Neural cell (in vitro differentiated cells): ENCODE results near the gene CORO2A. TPM values are rescaled to one million over a fixed set of nuclear protein-coding genes. Genes with fewer than 3 reads are reported as not detected.

ENCODE experiments used
- H2AFZ ChIP-seq: fragments of 200-600, 300-800 bp; sonication (generic), shearing (Covaris generic); 2 replicates; pipeline ENCODE4 v1.6.0; 2014; ENCODE audit warnings: low read depth, mild to moderate bottlenecking, antibody characterized with exemption, low read length, moderate library complexity
- H3F3A ChIP-seq: fragments of 200-600 bp; shearing (Covaris generic); 2 replicates; pipeline ENCODE4 v1.6.1; 2016; ENCODE audit warnings: mild to moderate bottlenecking, moderate library complexity, mixed read lengths, antibody characterized with exemption, low read length; ENCODE audit not compliant: insufficient read depth, poor library complexity, severe bottlenecking
- H3K27ac ChIP-seq: fragments of 200-600, 300-800 bp; sonication (generic), shearing (Covaris generic); 2 replicates; pipeline ENCODE4 v1.5.1; 2014; ENCODE audit warnings: mild to moderate bottlenecking, low read length, moderate library complexity
- H3K27me3 ChIP-seq: fragments of 300-800, 200-600 bp; sonication (generic), shearing (Covaris generic); 2 replicates; pipeline ENCODE4 v1.6.0; 2014; ENCODE audit warnings: mild to moderate bottlenecking, low read depth, low read length, moderate library complexity; ENCODE audit not compliant: insufficient read depth
- H3K36me3 ChIP-seq: fragments of 300-800, 200-600 bp; sonication (generic), shearing (Covaris generic); 2 replicates; pipeline ENCODE4 v1.5.1; 2014; ENCODE audit warnings: mild to moderate bottlenecking, antibody characterized with exemption, low read length, moderate library complexity; ENCODE audit not compliant: insufficient read depth
- H3K4me2 ChIP-seq: fragments of 300-800, 200-600 bp; sonication (generic), shearing (Covaris generic); 2 replicates; pipeline ENCODE4 v1.6.0; 2014; ENCODE audit warnings: mild to moderate bottlenecking, low read length
- H3K4me3 ChIP-seq: fragments of 300-800, 200-600 bp; sonication (generic), shearing (Covaris generic); 2 replicates; pipeline ENCODE4 v1.5.1; 2014; ENCODE audit warnings: mild to moderate bottlenecking, low read length, moderate library complexity
- H3K79me2 ChIP-seq: fragments of 200-600 bp; shearing (Covaris generic); replicated peaks from 2 replicates; pipeline ENCODE4 v1.6.0; 2014; ENCODE audit warnings: mild to moderate bottlenecking, low read length, moderate library complexity; ENCODE audit not compliant: insufficient read depth
- H3K9ac ChIP-seq: fragments of 300-800, 200-600 bp; sonication (generic), shearing (Covaris generic); 2 replicates; pipeline ENCODE4 v1.6.1; 2016; ENCODE audit warnings: mild to moderate bottlenecking, low read length, mixed read lengths
- H3K9me2 ChIP-seq: fragments of 200-600 bp; shearing (Covaris generic); 2 replicates; pipeline ENCODE4 v1.6.1; 2016; ENCODE audit warnings: mild to moderate bottlenecking, low read length, mixed read lengths; ENCODE audit not compliant: insufficient read depth
- H3K9me3 ChIP-seq: fragments of 200-600, 300-800 bp; sonication (generic), shearing (Covaris generic); 2 replicates; pipeline ENCODE4 v1.6.1; 2016; ENCODE audit warnings: mild to moderate bottlenecking, mixed run types, low read length, moderate library complexity, mixed read lengths
- H4K20me1 ChIP-seq: fragments of 200-600 bp; shearing (Covaris generic); 2 replicates; pipeline ENCODE4 v1.6.1; 2016; ENCODE audit warnings: mild to moderate bottlenecking, mixed run types; ENCODE audit not compliant: insufficient read depth
- CTCF ChIP-seq: fragments of 450-650 bp; IDR thresholded peaks from 2 replicates; pipeline ENCODE4 v1.5.1; 2014; ENCODE audit warnings: antibody characterized with exemption, mild to moderate bottlenecking, moderate library complexity; ENCODE audit not compliant: poor library complexity, severe bottlenecking
- EP300 ChIP-seq: fragments of 450-650 bp; conservative IDR thresholded peaks from 2 replicates; pipeline ENCODE4 v1.6.1; 2014; ENCODE audit warnings: antibody characterized with exemption, mild to moderate bottlenecking, moderate library complexity; ENCODE audit not compliant: poor library complexity, severe bottlenecking
- EZH2 ChIP-seq: fragments of 200-600, 300-800 bp; shearing (Covaris generic), sonication (generic); IDR thresholded peaks from 2 replicates; pipeline ENCODE4 v1.6.1; 2014; ENCODE audit warnings: antibody characterized with exemption, low read length, borderline replicate concordance, mild to moderate bottlenecking; ENCODE audit not compliant: insufficient read depth, poor library complexity, severe bottlenecking
- MXI1 ChIP-seq: fragments of 450-650 bp; conservative IDR thresholded peaks from 2 replicates; pipeline ENCODE4 v1.6.1; 2014; ENCODE audit warnings: antibody characterized with exemption, mild to moderate bottlenecking; ENCODE audit not compliant: poor library complexity, severe bottlenecking
- POLR2AphosphoS5 ChIP-seq: IDR thresholded peaks from 2 replicates; pipeline ENCODE4 v1.6.1; 2012
- RAD21 ChIP-seq: fragments of 450-650 bp; conservative IDR thresholded peaks from 2 replicates; pipeline ENCODE4 v1.6.1; 2014; ENCODE audit warnings: antibody characterized with exemption, mild to moderate bottlenecking, moderate library complexity
- REST ChIP-seq: IDR thresholded peaks from 2 replicates; pipeline ENCODE4 v1.6.1; 2012; ENCODE audit warnings: borderline replicate concordance
- SMC3 ChIP-seq: fragments of 450-650 bp; conservative IDR thresholded peaks from 2 replicates; pipeline ENCODE4 v1.6.1; 2014; ENCODE audit warnings: antibody characterized with exemption, mild to moderate bottlenecking, moderate library complexity; ENCODE audit not compliant: poor library complexity
- TAF1 ChIP-seq: IDR thresholded peaks from 2 replicates; pipeline ENCODE4 v1.6.1; 2012; ENCODE audit warnings: low read depth
- polyA plus RNA-seq: library from polyadenylated mRNA; depleted of rRNA; stranded (reverse); fragments of >200 nt; gene quantifications from 2 replicates; pipeline ENCODE4 v1.2.3, GENCODE V29; 2014

Gene CORO2A
- polyA plus RNA-seq, 1 donor from 2014 or later: 1.9 TPM

GRCh38 chr9:98164912-98165311 is 27.5 kb downstream of the CORO2A start:
- Histone ChIP-seq H3K9me2 (no peaks in the 10 kb centered on the region), H3K4me3 (no peak overlapping the region), H4K20me1 (no peaks in the 10 kb centered on the region), H3K36me3 (no peaks in the 10 kb centered on the region), H3K27ac (no peak overlapping the region), H3K9me3 (no peaks in the 10 kb centered on the region), H2AFZ (no peak overlapping the region), H3K27me3 (no peaks in the 10 kb centered on the region), H3K79me2 (no peaks in the 10 kb centered on the region), H3K9ac (no peak overlapping the region), H3K4me2 (no peak overlapping the region), H3F3A (no peaks in the 10 kb centered on the region)
- TF ChIP-seq TAF1 (no peak), EP300 (no peak), CTCF (no peak), MXI1 (no peak), EZH2 (no peak), SMC3 (no peak), REST (no peak), POLR2AphosphoS5 (no peak), RAD21 (no peak)

- Histone ChIP-seq H3K27ac (no peak overlapping the region), H3K9me2 (no peaks in the 10 kb centered on the region), H3K36me3 (no peaks in the 10 kb centered on the region), H3K79me2 (no peaks in the 10 kb centered on the region), H3K9me3 (no peaks in the 10 kb centered on the region), H3F3A (no peaks in the 10 kb centered on the region), H3K4me2 (no peak overlapping the region), H4K20me1 (no peaks in the 10 kb centered on the region), H2AFZ (no peak overlapping the region), H3K4me3 (no peak overlapping the region), H3K9ac (no peak overlapping the region), H3K27me3 (no peaks in the 10 kb centered on the region)
- no peak for TF ChIP-seq EZH2
These were observed 29.8 kb downstream of the CORO2A start for GRCh38 chr9:98162613-98163012.

- Histone ChIP-seq H3K79me2 (no peaks in the 10 kb centered on the region), H2AFZ (no peak overlapping the region), H3F3A (no peaks in the 10 kb centered on the region), H3K36me3 (no peaks in the 10 kb centered on the region), H3K27me3 (no peaks in the 10 kb centered on the region), H3K9ac (no peak overlapping the region), H4K20me1 (no peaks in the 10 kb centered on the region), H3K4me3 (no peak overlapping the region), H3K4me2 (no peak overlapping the region), H3K9me2 (no peaks in the 10 kb centered on the region), H3K27ac (no peak overlapping the region), H3K9me3 (no peaks in the 10 kb centered on the region)
- no peak for TF ChIP-seq TAF1
- no peak for TF ChIP-seq REST
- TF ChIP-seq EP300: no peak
- TF ChIP-seq POLR2AphosphoS5: no peak
- TF ChIP-seq RAD21: no peak
- no peak for TF ChIP-seq EZH2
- TF ChIP-seq SMC3: no peak
- TF ChIP-seq CTCF: no peak
- no peak for TF ChIP-seq MXI1
These were observed 30.6 kb downstream of the CORO2A start for GRCh38 chr9:98161851-98162250.
